ENCODE results near the gene PANX2.
A peak's percentile ranks its signal among the peaks of the same experiment; 100 is the strongest.

- no peak for TF ChIP-seq CTCF (IDR thresholded peaks at IDR 0.05; ENCODE audit: low read depth, low read length, missing input control)
- no peak for TF ChIP-seq REST (IDR thresholded peaks at IDR 0.05)
- no peak for TF ChIP-seq FOXA1 (IDR thresholded peaks at IDR 0.05)
- peak; percentile 48 for TF ChIP-seq SP1 (IDR thresholded peaks at IDR 0.05)
- TF ChIP-seq HNF4G (IDR thresholded peaks at IDR 0.05), result no peak
Observed at GRCh38 chr22:50200461-50201190, 30.1 kb downstream of the PANX2 start, which contains the start of gene SELENOO.
